K562 (cell line): ENCODE measurements around the gene ZYG11A.

Source experiments
- CBX2 ChIP-seq: fragments of 200-600 bp; sonication (generic); IDR thresholded peaks from one replicate; pipeline ENCODE4 v1.6.1; 2012; ENCODE audit warnings: mild to moderate bottlenecking, low read length, inconsistent platforms; ENCODE audit not compliant: insufficient read depth, poor library complexity, severe bottlenecking
- CREM ChIP-seq: IDR thresholded peaks from 2 replicates; pipeline ENCODE4 v1.6.1; 2014; ENCODE audit warnings: antibody characterized with exemption, low read depth
- EZH2 ChIP-seq: IDR thresholded peaks from 2 replicates; pipeline ENCODE4 v1.6.1; 2012; ENCODE audit warnings: low read depth, mild to moderate bottlenecking, inconsistent platforms, low read length, borderline replicate concordance
- GABPA ChIP-seq: fragments of 200-800 bp; sonication (Bioruptor generic); conservative IDR thresholded peaks from 2 replicates; pipeline ENCODE4 v1.6.1; 2016; ENCODE audit warnings: low read depth, missing genetic modification characterization, missing compliant biosample characterization
- HMG20B ChIP-seq: fragments of 250-450 bp; sonication (Bioruptor Pico); IDR thresholded peaks from 2 replicates; pipeline ENCODE4 v1.5.0; 2021; ENCODE audit warnings: mild to moderate bottlenecking
- MAFK ChIP-seq: IDR thresholded peaks from 2 replicates; pipeline ENCODE4 v1.6.1; 2011; ENCODE audit warnings: low read length, improper control_type of control experiment
- NFIC ChIP-seq: fragments of 450-650 bp; IDR thresholded peaks from 2 replicates; pipeline ENCODE4 v1.6.1; 2017; ENCODE audit warnings: mild to moderate bottlenecking, inconsistent platforms
- POLR2A ChIP-seq: fragments of 450-650 bp; conservative IDR thresholded peaks from 2 replicates; pipeline ENCODE4 v1.6.1; 2016
- ZBTB26 ChIP-seq: fragments of 450-650 bp; formaldehyde crosslinking; IDR thresholded peaks from 2 replicates; pipeline ENCODE4 v1.4.0; 2022; ENCODE audit warnings: missing genetic modification characterization
- TF ChIP-seq, protein P1 (sequence below), 3 experiments: IDR thresholded peaks in 2 of 3; conservative IDR thresholded peaks in 1 of 3; 2 replicates each; pipeline ENCODE4 v1.5.1; 2011 to 2012; ENCODE audit warnings: low read length in 3 of 3, mild to moderate bottlenecking in 3 of 3, control low read depth in 2 of 3, improper control_type of control experiment in 1 of 3, inconsistent platforms in 1 of 3, low read depth in 1 of 3, mixed read lengths in 1 of 3, moderate library complexity in 1 of 3; ENCODE audit not compliant: insufficient read depth in 2 of 3

- TF ChIP-seq, protein P1, sequence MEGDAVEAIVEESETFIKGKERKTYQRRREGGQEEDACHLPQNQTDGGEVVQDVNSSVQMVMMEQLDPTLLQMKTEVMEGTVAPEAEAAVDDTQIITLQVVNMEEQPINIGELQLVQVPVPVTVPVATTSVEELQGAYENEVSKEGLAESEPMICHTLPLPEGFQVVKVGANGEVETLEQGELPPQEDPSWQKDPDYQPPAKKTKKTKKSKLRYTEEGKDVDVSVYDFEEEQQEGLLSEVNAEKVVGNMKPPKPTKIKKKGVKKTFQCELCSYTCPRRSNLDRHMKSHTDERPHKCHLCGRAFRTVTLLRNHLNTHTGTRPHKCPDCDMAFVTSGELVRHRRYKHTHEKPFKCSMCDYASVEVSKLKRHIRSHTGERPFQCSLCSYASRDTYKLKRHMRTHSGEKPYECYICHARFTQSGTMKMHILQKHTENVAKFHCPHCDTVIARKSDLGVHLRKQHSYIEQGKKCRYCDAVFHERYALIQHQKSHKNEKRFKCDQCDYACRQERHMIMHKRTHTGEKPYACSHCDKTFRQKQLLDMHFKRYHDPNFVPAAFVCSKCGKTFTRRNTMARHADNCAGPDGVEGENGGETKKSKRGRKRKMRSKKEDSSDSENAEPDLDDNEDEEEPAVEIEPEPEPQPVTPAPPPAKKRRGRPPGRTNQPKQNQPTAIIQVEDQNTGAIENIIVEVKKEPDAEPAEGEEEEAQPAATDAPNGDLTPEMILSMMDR (IDR thresholded peaks at IDR 0.05 in 2 of 3, conservative IDR thresholded peaks at IDR 0.05 in 1 of 3; ENCODE audit: insufficient read depth in 2 of 3, low read depth in 1 of 3, low read length in 3 of 3) = no peak
- TF ChIP-seq CREM = no peak
- no peak for TF ChIP-seq ZBTB26 (CRISPR knock-in tag)
- TF ChIP-seq HMG20B = no peak
- TF ChIP-seq CBX2 = no peak
- TF ChIP-seq EZH2 = no peak
- no peak for TF ChIP-seq MAFK
- no peak for TF ChIP-seq NFIC
- TF ChIP-seq GABPA = no peak
- no peak for TF ChIP-seq POLR2A
These were observed 34.3 kb downstream of the ZYG11A start for GRCh38 chr1:52876843-52877242.
